Measurements from ENCODE around the gene ENPP3.

- TF ChIP-seq RCOR1 (IDR thresholded peaks at IDR 0.05; ENCODE audit: borderline replicate concordance in 1 of 2, low read depth in 2 of 2, low read length in 2 of 2) (no peak), POLR2A (conservative IDR thresholded peaks at IDR 0.05) (no peak), ZKSCAN8 (CRISPR knock-in tag; IDR thresholded peaks at IDR 0.05) (no peak)
Observed at GRCh38 chr6:131640100-131640499, 3.0 kb downstream of the ENPP3 start.
